ENCODE data around the gene LRRC27.

DNA sequence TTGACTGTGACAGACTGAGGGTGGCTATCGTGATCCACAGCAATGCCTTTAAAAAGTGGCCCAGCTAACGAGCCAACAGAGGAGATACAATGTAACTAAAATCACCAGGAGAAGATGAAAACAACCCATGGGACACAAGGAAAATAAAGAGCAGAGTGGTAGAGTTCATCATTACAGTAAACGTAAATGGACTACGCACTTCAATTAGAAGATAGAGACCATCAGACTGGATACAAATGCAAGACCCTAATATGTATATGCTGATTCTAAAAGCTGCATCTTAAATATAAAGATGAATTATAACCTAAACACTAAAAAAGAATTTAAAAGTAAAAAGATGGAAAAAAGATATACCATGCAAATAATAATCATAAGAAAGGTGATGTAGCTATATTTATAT lies 17.7 kb upstream of the LRRC27 start:
- TF ChIP-seq, protein P1, sequence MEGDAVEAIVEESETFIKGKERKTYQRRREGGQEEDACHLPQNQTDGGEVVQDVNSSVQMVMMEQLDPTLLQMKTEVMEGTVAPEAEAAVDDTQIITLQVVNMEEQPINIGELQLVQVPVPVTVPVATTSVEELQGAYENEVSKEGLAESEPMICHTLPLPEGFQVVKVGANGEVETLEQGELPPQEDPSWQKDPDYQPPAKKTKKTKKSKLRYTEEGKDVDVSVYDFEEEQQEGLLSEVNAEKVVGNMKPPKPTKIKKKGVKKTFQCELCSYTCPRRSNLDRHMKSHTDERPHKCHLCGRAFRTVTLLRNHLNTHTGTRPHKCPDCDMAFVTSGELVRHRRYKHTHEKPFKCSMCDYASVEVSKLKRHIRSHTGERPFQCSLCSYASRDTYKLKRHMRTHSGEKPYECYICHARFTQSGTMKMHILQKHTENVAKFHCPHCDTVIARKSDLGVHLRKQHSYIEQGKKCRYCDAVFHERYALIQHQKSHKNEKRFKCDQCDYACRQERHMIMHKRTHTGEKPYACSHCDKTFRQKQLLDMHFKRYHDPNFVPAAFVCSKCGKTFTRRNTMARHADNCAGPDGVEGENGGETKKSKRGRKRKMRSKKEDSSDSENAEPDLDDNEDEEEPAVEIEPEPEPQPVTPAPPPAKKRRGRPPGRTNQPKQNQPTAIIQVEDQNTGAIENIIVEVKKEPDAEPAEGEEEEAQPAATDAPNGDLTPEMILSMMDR (IDR thresholded peaks at IDR 0.05; ENCODE audit: insufficient read depth, low read length, poor library complexity, severe bottlenecking): no peak
- TF ChIP-seq EZH2phosphoT487 (conservative IDR thresholded peaks at IDR 0.05; ENCODE audit: low read length): no peak

Data from SU-DHL-6 (cell line).